ENCODE results near the gene STPG1.

- TF ChIP-seq CTCF (conservative IDR thresholded peaks at IDR 0.05) (no peak), ZFX (IDR thresholded peaks at IDR 0.05) (no peak)
These were observed 91.7 kb downstream of the STPG1 start for GRCh38 chr1:24321697-24322469.

All from C4-2B (cell line).